Heart left ventricle (tissue), 13 donors: ENCODE data around the gene ESPNL.

Experiments used
- POLR2A ChIP-seq, 2 donors: fragments of 450-650 bp; IDR thresholded peaks; one replicate each; pipeline ENCODE4 v1.6.1; 2017; ENCODE audit warnings: antibody characterized with exemption in 2 of 2, mild to moderate bottlenecking in 2 of 2, moderate library complexity in 2 of 2
- TF ChIP-seq, protein P1 (sequence below), 12 donors: fragments of 200-600 bp; sonication (generic) in 4 of 12; IDR thresholded peaks; one replicate each; pipeline versions ENCODE4 v1.5.0 to v1.8.0; 2018 to 2022; ENCODE audit warnings: antibody characterized with exemption in 12 of 12, mild to moderate bottlenecking in 5 of 12
- donor health status: ischemic (EF 13 %, LVEDD 7.1; RV severe dilation, severe dysfunction).
- donor health status: DM: no; HTN: yes; CAD: no.
- donor health status: DM: no; HTN: no; CAD: no.
- donor health status: ischemic (EF 25% LVEDD 6.9; RV normal size, moderate dysfunction).
- donor health status: ischemic (EF 25% LVEDD 5.7; RV mildly dilated, moderate dysfunction).
- donor health status: ischemic (EF 35%, LVEDD 5.7; RV mildly dilated, moderate dysfunction).
- donor health status: nonischemic (EF 11% LVEDD 7.7; RV severe dilation, severe dysfunction).
- donor health status: DM: yes; HTN: yes; CAD: no.
- donor health status: PGD.
- donor health status: ischemic (EF 29% LVEDD 5.4; RV normal size, mild dysfunction).
- donor health status: nonischemic (EF 23%, LVEDD 6.1; RV moderate dilation, normal function).

DNA sequence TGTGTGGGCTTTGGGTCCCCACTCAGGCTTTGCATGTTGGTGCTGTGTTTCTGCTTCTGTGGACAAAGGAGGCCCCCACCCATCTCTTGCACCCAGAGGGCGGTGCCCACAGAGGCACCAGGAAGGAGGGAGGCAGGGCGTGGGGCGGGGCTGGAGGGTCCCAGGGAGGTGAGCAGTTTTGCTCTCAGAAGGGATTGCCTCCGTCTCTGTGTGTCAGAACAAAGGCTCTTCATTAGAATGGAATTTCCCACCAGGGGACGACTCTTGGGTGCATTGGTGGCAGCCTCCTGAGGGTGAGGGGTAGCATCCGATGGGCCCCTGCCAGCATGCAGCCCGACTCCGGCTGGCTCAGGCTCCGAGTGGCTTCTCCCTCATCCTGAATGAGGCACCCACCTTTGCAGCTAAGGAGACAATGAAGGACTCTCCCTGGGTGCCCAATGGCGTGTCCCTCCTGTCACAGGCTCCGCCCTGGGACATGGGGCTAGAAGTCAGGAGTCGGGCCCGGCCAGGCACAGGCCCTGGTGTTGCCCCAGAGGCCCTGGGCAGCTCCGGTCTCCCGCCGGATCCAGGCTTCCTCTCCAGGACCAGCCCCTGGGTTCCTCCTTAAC is 51.6 kb downstream of the ESPNL start:
- TF ChIP-seq, protein P1, sequence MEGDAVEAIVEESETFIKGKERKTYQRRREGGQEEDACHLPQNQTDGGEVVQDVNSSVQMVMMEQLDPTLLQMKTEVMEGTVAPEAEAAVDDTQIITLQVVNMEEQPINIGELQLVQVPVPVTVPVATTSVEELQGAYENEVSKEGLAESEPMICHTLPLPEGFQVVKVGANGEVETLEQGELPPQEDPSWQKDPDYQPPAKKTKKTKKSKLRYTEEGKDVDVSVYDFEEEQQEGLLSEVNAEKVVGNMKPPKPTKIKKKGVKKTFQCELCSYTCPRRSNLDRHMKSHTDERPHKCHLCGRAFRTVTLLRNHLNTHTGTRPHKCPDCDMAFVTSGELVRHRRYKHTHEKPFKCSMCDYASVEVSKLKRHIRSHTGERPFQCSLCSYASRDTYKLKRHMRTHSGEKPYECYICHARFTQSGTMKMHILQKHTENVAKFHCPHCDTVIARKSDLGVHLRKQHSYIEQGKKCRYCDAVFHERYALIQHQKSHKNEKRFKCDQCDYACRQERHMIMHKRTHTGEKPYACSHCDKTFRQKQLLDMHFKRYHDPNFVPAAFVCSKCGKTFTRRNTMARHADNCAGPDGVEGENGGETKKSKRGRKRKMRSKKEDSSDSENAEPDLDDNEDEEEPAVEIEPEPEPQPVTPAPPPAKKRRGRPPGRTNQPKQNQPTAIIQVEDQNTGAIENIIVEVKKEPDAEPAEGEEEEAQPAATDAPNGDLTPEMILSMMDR (IDR thresholded peaks at IDR 0.05): no peak
- TF ChIP-seq POLR2A (IDR thresholded peaks at IDR 0.05): no peak
